ENCODE results near the gene TIMP1.

The TIMP1 gene

DNA sequence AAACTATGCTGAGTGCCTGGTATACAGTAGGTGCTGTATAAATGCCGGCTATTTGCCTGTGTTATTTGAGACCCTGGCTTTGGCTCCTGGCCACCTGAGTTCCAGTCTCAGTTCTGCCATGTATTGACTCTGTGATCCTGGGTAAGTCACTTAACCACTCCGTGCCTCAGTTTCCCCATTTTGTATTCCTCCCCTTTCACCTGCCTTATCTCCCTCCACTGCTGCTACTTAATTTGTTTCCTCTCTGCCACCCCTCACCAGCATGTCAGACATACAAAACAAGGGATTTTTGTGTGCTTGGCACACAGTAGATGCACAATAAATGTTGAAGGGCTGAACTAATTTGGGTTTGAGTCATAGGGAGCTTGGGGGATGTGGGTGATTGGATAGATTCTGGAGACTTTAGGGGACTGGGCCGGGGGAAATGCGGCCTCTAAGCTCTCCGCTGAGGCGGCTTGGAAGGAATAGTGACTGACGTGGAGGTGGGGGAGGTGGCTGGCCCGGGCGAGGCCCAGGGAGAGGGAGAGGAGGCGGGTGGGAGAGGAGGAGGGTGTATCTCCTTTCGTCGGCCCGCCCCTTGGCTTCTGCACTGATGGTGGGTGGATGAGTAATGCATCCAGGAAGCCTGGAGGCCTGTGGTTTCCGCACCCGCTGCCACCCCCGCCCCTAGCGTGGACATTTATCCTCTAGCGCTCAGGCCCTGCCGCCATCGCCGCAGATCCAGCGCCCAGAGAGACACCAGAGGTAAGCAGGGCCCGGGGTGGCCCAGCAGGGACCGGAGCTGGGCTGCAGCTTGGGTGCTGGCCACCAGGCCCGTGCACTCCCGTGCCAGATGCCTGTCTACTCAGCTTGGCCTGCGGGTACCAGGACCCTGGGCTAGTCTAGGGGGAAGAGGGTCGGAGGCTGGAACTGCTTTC, at the start of gene TIMP1:
Gene TIMP1 (plus strand): TSS at position 706 of the 917 bp plus-strand sequence. CDS start 980 bp downstream, outside the sequence.
- peak; percentile 51 for DNase-seq (ENCODE audit: low read depth)

DNA sequence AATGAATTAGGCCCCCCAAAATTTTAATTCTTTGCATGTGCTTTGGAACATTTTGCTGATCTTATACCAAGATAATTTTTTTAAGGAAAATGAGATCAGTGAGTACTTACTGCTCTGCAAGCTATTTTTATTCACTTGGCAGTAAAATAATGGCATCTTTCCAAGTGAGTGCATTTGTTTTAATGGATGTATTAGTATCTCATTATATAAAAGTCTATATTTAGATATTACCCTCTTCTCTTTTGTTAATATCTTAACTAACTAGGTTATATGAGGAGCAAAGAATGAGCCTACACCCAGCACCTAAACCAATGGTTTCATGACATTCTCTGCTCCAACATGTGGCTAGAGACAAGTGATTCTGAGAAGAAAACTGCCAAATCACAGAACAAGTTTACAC, 42.4 kb upstream of the TIMP1 start:
- no peak for DNase-seq (ENCODE audit: low read depth)

DNA sequence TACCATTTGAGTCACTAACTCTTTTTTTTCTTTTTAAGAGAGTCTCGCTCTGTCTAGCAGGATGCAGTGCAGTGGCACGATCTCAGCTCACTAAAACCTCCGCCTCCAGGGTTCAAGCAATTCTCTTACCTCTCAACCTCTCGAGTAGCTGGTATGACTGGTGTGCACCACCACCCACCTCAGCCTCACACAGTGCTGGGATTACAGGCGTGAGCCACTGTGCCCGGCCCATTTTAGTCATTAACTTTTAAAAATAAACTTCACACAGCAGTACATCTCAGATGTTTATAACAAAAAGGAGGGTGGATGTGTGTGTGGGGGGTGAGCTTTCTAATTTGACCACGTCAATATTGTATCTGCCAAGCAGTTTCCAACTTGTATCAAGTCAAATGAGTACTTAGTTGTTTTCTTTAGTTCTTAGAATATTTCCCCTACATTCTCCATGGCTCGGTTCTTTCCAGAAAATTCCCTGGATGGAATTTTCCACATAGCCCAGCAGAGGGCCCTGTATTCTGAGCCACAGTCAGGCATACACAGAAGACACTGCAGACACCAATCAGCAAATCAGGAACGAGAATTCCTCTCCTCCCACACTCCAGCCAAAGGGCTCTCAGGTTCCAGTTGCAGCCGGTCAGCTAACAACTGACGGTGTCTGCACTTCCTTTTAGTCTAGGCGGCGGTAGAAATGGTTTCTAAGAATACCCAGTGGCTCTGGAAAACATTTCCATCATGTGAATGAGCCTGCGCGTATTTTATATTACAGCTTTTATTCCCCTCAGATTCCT, 41.3 kb upstream of the TIMP1 start:
- no peak for DNase-seq (ENCODE audit: low read depth)

- DNase-seq (ENCODE audit: low read depth), result no peak
These were observed 38.7 kb upstream of the TIMP1 start for GRCh38 chrX:47543496-47543895.

GRCh38 chrX:47556045-47556623, 26.1 kb upstream of the TIMP1 start:
- peak; percentile 64 for DNase-seq (ENCODE audit: low read depth)

DNA sequence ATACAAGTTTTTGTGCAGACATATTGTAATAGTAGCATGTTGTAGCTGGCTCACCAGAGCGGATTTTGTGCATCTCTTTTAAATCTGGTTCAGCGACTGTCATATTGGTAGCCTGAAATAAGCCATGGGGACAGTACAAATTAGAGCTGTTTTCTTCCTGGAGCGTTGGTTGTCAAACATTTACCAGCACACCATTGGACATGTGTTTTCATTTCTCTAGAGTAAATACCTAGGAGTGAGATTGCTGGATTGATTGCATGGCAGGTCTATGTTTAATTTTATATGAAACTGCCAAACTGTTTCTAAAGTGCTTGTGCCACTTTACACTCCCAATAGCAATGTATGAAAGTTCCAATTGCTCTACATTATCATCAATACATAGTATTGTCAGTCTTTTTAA, 23.8 kb upstream of the TIMP1 start:
- DNase-seq (ENCODE audit: low read depth), result no peak

GRCh38 chrX:47560179-47560933, 21.9 kb upstream of the TIMP1 start:
- DNase-seq (ENCODE audit: low read depth), result no peak

- peak; percentile 80 for DNase-seq (ENCODE audit: low read depth)
These were observed 21.1 kb upstream of the TIMP1 start, which contains the start of gene ARAF for GRCh38 chrX:47560934-47561658. Gene ARAF (plus strand): TSS chrX:47561205. CDS start chrX:47562968, 1,763 bp downstream.

DNA sequence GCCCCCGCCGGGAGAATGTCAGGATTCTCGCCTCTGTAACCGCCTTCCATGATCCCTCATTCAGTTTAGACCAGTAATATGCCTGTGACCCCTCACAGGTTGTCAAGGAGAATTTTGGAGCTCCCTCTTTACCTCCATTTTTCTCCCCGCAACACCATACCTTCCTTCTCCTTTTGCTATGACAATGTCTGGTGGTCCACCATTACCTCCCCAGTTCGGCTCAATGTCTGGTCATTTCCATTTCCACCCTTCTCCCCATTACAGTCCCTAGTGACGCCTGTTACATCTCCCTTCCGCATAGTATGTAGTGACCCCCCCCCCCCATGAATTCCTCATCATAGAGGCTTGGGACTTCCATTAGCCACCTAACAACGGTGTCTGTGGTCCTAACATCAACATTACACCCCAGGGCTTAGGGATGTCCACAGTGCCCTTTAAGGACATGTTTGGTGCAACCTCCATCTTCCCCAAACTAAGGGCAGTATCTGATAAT, 20.5 kb upstream of the TIMP1 start:
- DNase-seq (ENCODE audit: low read depth), result no peak

GRCh38 chrX:47562615-47563243, 19.5 kb upstream of the TIMP1 start:
- DNase-seq (ENCODE audit: low read depth), result no peak

GRCh38 chrX:47563801-47564315, 18.4 kb upstream of the TIMP1 start:
- no peak for DNase-seq (ENCODE audit: low read depth)

- DNase-seq (ENCODE audit: low read depth), result no peak
These were observed 17.7 kb upstream of the TIMP1 start for GRCh38 chrX:47564438-47565085.

DNA sequence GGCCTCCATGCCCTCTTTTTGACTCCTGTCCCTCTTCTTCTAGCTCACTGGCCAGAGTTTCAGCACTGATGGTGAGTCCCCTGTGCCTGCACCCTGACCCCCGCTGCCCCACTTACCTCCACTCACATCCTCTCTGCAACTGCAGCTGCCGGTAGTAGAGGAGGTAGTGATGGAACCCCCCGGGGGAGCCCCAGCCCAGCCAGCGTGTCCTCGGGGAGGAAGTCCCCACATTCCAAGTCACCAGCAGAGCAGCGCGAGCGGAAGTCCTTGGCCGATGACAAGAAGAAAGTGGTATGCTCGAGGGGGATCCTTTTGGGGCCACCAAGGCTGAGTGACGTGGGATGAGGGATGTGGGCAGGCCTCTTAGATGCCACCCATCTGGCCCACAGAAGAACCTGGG, 15.4 kb upstream of the TIMP1 start:
- DNase-seq (ENCODE audit: low read depth), result no peak

DNA sequence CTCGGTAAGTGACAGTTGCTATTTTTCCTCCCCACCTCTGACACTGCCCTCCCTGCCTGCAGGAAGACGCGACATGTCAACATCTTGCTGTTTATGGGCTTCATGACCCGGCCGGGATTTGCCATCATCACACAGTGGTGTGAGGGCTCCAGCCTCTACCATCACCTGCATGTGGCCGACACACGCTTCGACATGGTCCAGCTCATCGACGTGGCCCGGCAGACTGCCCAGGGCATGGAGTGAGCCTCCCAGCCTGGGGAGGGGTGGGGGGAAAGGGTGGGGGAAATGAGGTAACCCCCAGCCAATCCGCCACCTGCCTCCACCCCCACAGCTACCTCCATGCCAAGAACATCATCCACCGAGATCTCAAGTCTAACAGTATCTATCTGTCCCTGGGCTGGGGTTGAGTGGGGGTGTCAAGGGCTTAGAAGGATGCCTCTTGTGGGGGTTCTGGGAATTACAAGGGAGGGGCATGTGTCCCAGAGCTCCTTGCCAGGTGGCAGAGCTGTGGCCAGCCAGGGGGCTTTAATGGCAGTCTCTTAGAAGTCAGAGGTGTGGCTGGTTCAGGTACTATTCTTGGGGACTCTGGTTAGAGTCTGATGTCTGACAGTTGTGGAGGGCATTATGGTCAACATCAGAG, 13.5 kb upstream of the TIMP1 start:
- DNase-seq (ENCODE audit: low read depth), result no peak

DNA sequence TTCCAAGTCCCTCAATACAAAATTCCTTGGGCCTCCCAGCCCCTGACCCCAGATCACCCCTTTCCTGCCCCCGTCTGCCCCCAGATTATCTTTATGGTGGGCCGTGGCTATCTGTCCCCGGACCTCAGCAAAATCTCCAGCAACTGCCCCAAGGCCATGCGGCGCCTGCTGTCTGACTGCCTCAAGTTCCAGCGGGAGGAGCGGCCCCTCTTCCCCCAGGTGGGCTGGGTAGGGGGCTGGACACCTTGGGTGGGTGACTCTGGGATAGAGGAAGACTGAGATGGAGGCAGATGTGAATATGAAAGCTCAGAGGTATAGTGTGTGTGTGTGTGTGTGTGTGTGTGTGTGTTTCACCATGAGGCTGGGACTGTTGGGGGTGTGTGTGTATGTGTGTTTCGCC, 11.4 kb upstream of the TIMP1 start:
- DNase-seq (ENCODE audit: low read depth), result no peak

GRCh38 chrX:47571215-47571614, 11.0 kb upstream of the TIMP1 start:
- no peak for DNase-seq (ENCODE audit: low read depth)

DNA sequence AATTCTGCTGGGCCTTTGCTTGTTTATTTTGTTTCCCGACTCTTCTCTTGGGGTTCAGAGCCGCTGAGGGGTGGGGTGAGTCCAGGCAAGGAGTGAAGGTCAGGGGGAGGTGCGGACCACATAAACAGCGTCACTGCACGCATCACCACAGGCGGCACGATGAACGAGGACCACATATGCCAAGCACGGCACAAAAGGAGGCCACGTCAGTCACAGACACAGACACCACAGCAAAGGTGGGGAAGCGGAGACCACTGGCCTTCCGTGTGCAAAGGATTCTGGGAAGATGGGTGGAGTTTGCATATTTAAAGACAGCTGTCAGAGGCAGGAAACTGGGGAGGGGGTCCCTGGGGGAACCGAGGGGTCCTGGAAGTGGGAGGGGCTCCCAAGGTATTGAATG, 10.3 kb upstream of the TIMP1 start:
- no peak for DNase-seq (ENCODE audit: low read depth)

- DNase-seq (ENCODE audit: low read depth), result no peak
These were observed 9.4 kb upstream of the TIMP1 start for GRCh38 chrX:47572773-47573340.
